DOHH2 (cell line): Measurements from ENCODE around the gene C9orf50.

Source experiments
- H3F3A ChIP-seq: fragments of 200-600 bp; sonication (generic), shearing (Covaris generic); 2 replicates; pipeline ENCODE4 v1.6.0; 2016; ENCODE audit warnings: antibody characterized with exemption, mild to moderate bottlenecking; ENCODE audit not compliant: control insufficient read depth, insufficient read depth
- H3K27ac ChIP-seq: fragments of 200-600 bp; sonication (generic); 2 replicates; pipeline ENCODE4 v1.5.1; 2014; ENCODE audit warnings: low read depth, mild to moderate bottlenecking, low read length, moderate library complexity
- H3K27me3 ChIP-seq: fragments of 200-600 bp; sonication (generic); 2 replicates; pipeline ENCODE4 v1.6.1; 2014; ENCODE audit warnings: mild to moderate bottlenecking, low read length, mixed read lengths; ENCODE audit not compliant: control insufficient read depth
- H3K36me3 ChIP-seq: fragments of 200-600 bp; sonication (generic); 2 replicates; pipeline ENCODE4 v1.6.1; 2014; ENCODE audit warnings: mild to moderate bottlenecking, low read length, moderate library complexity, mixed read lengths; ENCODE audit not compliant: control insufficient read depth
- H3K4me1 ChIP-seq: fragments of 200-600 bp; sonication (generic); 2 replicates; pipeline ENCODE4 v1.6.1; 2014; ENCODE audit warnings: mild to moderate bottlenecking, low read length, mixed read lengths; ENCODE audit not compliant: control insufficient read depth
- H3K4me2 ChIP-seq: fragments of 200-600 bp; sonication (generic); 2 replicates; pipeline ENCODE4 v1.6.0; 2014; ENCODE audit warnings: mild to moderate bottlenecking, low read length, moderate library complexity
- H3K4me3 ChIP-seq: fragments of 200-600 bp; sonication (generic); 2 replicates; pipeline ENCODE4 v1.5.1; 2014; ENCODE audit warnings: mild to moderate bottlenecking, low read length, mixed read lengths
- H3K79me2 ChIP-seq: fragments of 200-600 bp; sonication (generic); 2 replicates; pipeline ENCODE4 v1.6.1; 2014; ENCODE audit warnings: mild to moderate bottlenecking, low read length, mixed read lengths; ENCODE audit not compliant: control insufficient read depth
- H3K9me2 ChIP-seq: fragments of 200-600 bp; sonication (generic); replicated peaks from 2 replicates; pipeline ENCODE4 v1.6.1; 2014; ENCODE audit warnings: mild to moderate bottlenecking, low read length, mixed read lengths; ENCODE audit not compliant: control insufficient read depth
- H3K9me3 ChIP-seq: fragments of 200-600 bp; sonication (generic); 2 replicates; pipeline ENCODE4 v1.6.1; 2014; ENCODE audit warnings: antibody characterized with exemption, low read length, mixed read lengths; ENCODE audit not compliant: control insufficient read depth, insufficient read depth
- H4K20me1 ChIP-seq: fragments of 200-600 bp; sonication (generic); 2 replicates; pipeline ENCODE4 v1.6.0; 2014; ENCODE audit warnings: low read depth, mild to moderate bottlenecking, antibody characterized with exemption, low read length, moderate library complexity; ENCODE audit not compliant: control insufficient read depth, insufficient read depth
- EZH2phosphoT487 ChIP-seq: fragments of 200-600 bp; sonication (generic); IDR thresholded peaks from 2 replicates; pipeline ENCODE4 v1.6.1; 2017; ENCODE audit warnings: borderline replicate concordance, mild to moderate bottlenecking, antibody characterized with exemption, low read length, moderate library complexity, mixed read lengths
- TF ChIP-seq, protein P1 (sequence below): fragments of 200-600 bp; sonication (generic); IDR thresholded peaks from one replicate; pipeline ENCODE4 v1.5.1; 2014; ENCODE audit warnings: antibody characterized with exemption, mild to moderate bottlenecking, low read depth, low read length; ENCODE audit not compliant: poor library complexity, severe bottlenecking

C9orf50 gene

DNA sequence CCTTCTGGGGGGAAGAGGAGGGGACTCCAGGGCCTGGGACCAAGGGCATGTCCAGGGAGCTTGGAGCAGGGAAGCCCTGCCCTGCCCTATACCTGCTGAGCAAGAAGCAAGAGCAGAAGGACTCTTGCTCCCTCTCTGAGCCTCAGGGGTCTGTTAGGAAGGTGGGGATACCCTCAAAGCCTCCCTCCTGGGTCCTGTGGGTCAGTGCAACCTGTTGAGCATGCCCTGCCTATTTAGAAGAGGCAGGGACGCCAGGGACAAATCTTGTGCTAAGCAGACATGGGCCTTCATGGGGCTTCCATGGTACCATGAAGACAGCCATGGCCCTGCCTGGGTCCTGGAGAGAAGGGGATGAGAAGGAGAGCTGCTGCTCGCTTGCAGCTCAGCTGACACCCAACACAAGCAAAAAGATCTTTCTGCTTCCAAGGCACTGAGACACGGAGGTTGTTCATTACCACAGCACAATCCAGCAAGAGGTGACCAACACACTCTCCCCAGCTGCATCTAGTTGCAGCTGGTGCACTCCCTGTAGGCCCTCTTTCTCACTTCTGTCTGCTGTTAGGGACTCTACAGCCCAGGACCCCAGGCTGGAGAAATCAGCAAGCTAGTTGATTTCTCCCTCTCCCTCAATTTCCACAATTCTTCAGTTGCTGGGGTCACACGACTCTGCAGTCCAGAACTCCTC, 39.3 kb downstream of the C9orf50 start:
- Histone ChIP-seq H3K4me2 (no peak overlapping the region), H3K9me2 (no peaks in the 10 kb centered on the region), H3K4me1 (peaks cover 29% of the 10 kb centered on the region), H3K36me3 (no peaks in the 10 kb centered on the region), H3K9me3 (no peaks in the 10 kb centered on the region), H4K20me1 (no peaks in the 10 kb centered on the region), H3K27me3 (no peaks in the 10 kb centered on the region), H3K4me3 (no peak overlapping the region), H3F3A (no peaks in the 10 kb centered on the region), H3K79me2 (no peaks in the 10 kb centered on the region), H3K27ac (no peak overlapping the region)
- TF ChIP-seq, protein P1, sequence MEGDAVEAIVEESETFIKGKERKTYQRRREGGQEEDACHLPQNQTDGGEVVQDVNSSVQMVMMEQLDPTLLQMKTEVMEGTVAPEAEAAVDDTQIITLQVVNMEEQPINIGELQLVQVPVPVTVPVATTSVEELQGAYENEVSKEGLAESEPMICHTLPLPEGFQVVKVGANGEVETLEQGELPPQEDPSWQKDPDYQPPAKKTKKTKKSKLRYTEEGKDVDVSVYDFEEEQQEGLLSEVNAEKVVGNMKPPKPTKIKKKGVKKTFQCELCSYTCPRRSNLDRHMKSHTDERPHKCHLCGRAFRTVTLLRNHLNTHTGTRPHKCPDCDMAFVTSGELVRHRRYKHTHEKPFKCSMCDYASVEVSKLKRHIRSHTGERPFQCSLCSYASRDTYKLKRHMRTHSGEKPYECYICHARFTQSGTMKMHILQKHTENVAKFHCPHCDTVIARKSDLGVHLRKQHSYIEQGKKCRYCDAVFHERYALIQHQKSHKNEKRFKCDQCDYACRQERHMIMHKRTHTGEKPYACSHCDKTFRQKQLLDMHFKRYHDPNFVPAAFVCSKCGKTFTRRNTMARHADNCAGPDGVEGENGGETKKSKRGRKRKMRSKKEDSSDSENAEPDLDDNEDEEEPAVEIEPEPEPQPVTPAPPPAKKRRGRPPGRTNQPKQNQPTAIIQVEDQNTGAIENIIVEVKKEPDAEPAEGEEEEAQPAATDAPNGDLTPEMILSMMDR = no peak
- no peak for TF ChIP-seq EZH2phosphoT487

DNA sequence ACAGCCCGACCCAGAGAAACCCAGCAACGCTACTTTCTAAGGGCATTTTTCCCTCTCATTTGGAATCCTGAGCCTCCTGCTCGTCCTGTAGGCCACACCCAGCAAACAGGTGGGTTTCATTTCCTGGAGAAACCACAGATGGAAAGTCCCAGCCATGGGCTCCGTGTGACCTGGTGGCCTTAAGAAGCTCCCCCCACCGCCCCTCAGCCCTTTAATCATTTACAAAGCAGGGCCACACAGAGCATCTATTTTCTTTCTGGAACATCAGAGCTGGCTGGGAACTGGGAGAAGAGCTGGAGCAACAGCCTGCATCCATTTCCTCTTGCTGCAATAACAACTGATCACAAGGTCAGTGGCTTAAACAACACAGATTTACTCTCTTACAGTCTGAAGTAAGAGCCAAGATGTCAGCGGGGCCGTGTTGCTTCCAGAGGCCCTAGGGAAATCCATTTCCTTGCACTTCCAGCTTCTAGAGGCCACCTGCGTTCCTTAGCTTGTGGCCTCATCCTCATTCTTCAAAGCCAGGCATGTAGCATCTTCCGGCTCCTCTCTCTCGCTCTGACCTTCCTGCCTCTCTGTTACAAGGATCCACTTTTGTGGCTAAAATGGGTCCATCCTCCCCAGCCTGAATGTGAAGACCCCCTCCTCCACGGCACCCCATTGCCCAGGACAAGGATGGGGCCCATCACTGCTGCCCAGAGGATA, 40.5 kb downstream of the C9orf50 start:
- Histone ChIP-seq H3K27ac (no peak overlapping the region), H3K79me2 (no peaks in the 10 kb centered on the region), H4K20me1 (no peaks in the 10 kb centered on the region), H3K9me3 (no peaks in the 10 kb centered on the region), H3K9me2 (no peaks in the 10 kb centered on the region), H3K36me3 (no peaks in the 10 kb centered on the region), H3K4me2 (peak overlapping the region; percentile 5), H3K4me1 (peaks cover 22% of the 10 kb centered on the region), H3F3A (no peaks in the 10 kb centered on the region), H3K27me3 (no peaks in the 10 kb centered on the region), H3K4me3 (no peak overlapping the region)
- TF ChIP-seq, protein P1 = no peak
- no peak for TF ChIP-seq EZH2phosphoT487

DNA sequence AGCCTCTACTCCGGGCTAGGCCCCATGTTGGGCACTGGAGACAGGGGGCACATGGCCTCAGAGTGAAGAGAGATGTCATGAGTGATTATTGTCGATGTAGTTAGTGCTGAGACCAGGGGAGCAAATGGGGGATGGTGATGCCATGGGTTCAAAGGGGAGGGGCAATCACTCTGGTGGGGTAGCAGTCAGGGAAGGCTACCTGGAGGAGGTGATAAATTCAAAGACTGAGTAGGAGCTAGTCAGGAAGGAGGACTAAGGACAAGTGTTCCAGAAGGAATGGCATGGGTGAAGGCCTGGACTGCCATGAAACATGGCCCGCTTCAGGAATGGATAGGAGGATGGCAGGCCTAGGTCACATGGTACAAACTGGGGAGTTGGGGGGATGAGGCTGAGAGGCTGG, 41.6 kb downstream of the C9orf50 start:
- Histone ChIP-seq H3F3A (no peaks in the 10 kb centered on the region), H4K20me1 (no peaks in the 10 kb centered on the region), H3K9me2 (no peaks in the 10 kb centered on the region), H3K4me3 (no peak overlapping the region), H3K79me2 (no peaks in the 10 kb centered on the region), H3K4me2 (no peak overlapping the region), H3K27me3 (no peaks in the 10 kb centered on the region), H3K36me3 (no peaks in the 10 kb centered on the region), H3K4me1 (peaks cover 18% of the 10 kb centered on the region), H3K9me3 (no peaks in the 10 kb centered on the region), H3K27ac (no peak overlapping the region)
- TF ChIP-seq, protein P1 = no peak
- TF ChIP-seq EZH2phosphoT487 = no peak
